Peyer's patch (tissue), 4 donors: ENCODE measurements around the gene RNF41.

Source experiments
- CTCF ChIP-seq, 6 experiments: fragments of 450-650 bp in 4 of 6; fragments of 200-600 bp in 2 of 6; sonication (generic) in 1 of 6; IDR thresholded peaks; one replicate each; pipeline ENCODE4 v1.5.1; 2017 to 2019; ENCODE audit warnings: antibody characterized with exemption in 6 of 6, mild to moderate bottlenecking in 3 of 6, moderate library complexity in 1 of 6
- POLR2A ChIP-seq, 2 donors: fragments of 450-650 bp; IDR thresholded peaks; one replicate each; pipeline ENCODE4 v1.5.1; 2017; ENCODE audit warnings: antibody characterized with exemption in 2 of 2, mild to moderate bottlenecking in 2 of 2, moderate library complexity in 2 of 2

- TF ChIP-seq CTCF (IDR thresholded peaks at IDR 0.05) (peak; percentile 58 to 79 (median 64)), POLR2A (IDR thresholded peaks at IDR 0.05) (peak; percentile 33 to 50)
These were observed 64.3 kb downstream of the RNF41 start for GRCh38 chr12:56157201-56158028.
